Endothelial cell of umbilical vein (primary cell): Measurements from ENCODE around the gene ASB10. TPM values are rescaled to one million over a fixed set of nuclear protein-coding genes. Genes with fewer than 3 reads are reported as not detected.

ENCODE experiments used
- BruUV-seq: library from RNA; stranded (reverse); fragments of 400-500 nt; replicated peaks from 2 replicates; lab custom pipeline; 2021; lab: Mats Ljungman, UMichigan
- CTCF ChIA-PET: fragments of 300-600, 350-600 bp; sonication (Branson Sonifier 250); formaldehyde crosslinking; loops from one replicate; lab custom pipeline; 2021; ENCODE audit warnings: antibody characterized with exemption, inconsistent platforms; lab: Charles Lee
- POLR2A ChIA-PET: fragments of 300-600, 350-600 bp; sonication (Branson Sonifier 250); formaldehyde crosslinking; loops from one replicate; lab custom pipeline; 2021; ENCODE audit warnings: antibody characterized with exemption, inconsistent platforms; lab: Charles Lee
- DNase-seq: peaks from one replicate; pipeline ENCODE4 v3.0.0-alpha.2; 2011; ENCODE audit warnings: low read depth, low spot score
- FAIRE-seq: peaks from 2 replicates; lab custom pipeline; 2011; peaks lifted over from hg19 to GRCh38; lab: Jason Lieb, UNC
- H2AFZ ChIP-seq: 2 replicates; pipeline ENCODE4 v1.6.0; 2012; ENCODE audit warnings: low read depth, low read length, control low read depth, inconsistent platforms
- H3K27ac ChIP-seq: 2 replicates; pipeline ENCODE4 v1.5.1; 2011; ENCODE audit warnings: low read depth, mild to moderate bottlenecking, control low read depth, low read length, moderate library complexity; ENCODE audit not compliant: insufficient read depth
- H3K27me3 ChIP-seq, 2 experiments: 2 replicates each; pipeline versions ENCODE4 v1.6.0 to v1.6.1; 2011; ENCODE audit warnings: low read length in 2 of 2, mixed read lengths in 1 of 2; ENCODE audit not compliant: control insufficient read depth in 2 of 2, insufficient read depth in 2 of 2
- H3K36me3 ChIP-seq, 2 experiments: 2 replicates in 1 of 2; 3 replicates in 1 of 2; pipeline ENCODE4 v1.5.1; 2011; ENCODE audit warnings: low read length in 2 of 2, mild to moderate bottlenecking in 1 of 2, moderate library complexity in 1 of 2; ENCODE audit not compliant: control insufficient read depth in 2 of 2, insufficient read depth in 2 of 2; ENCODE audit errors: extremely low read depth in 1 of 2
- H3K4me1 ChIP-seq: 3 replicates; pipeline ENCODE4 v1.5.1; 2011; ENCODE audit warnings: mild to moderate bottlenecking, low read length; ENCODE audit not compliant: control insufficient read depth, insufficient read depth; ENCODE audit errors: extremely low read depth
- H3K4me2 ChIP-seq: 2 replicates; pipeline ENCODE4 v1.6.1; 2011; ENCODE audit warnings: low read length, control low read depth, mixed read lengths; ENCODE audit not compliant: insufficient read depth
- H3K4me3 ChIP-seq, 3 experiments: fragments of 200-600 bp in 1 of 3; sonication (generic), shearing (Covaris generic) in 1 of 3; replicated peaks in 1 of 3; 2 replicates each; pipeline ENCODE4 v1.5.1; 2011 to 2016; ENCODE audit warnings: control low read depth in 3 of 3, low read length in 3 of 3, mild to moderate bottlenecking in 2 of 3, inconsistent platforms in 1 of 3, low read depth in 1 of 3, moderate library complexity in 1 of 3; ENCODE audit not compliant: insufficient read depth in 1 of 3
- H3K79me2 ChIP-seq: 2 replicates; pipeline ENCODE4 v1.6.0; 2012; ENCODE audit warnings: low read length, inconsistent platforms; ENCODE audit not compliant: control insufficient read depth, insufficient read depth
- H3K9ac ChIP-seq: replicated peaks from 2 replicates; pipeline ENCODE3; 2011; ENCODE audit warnings: low read length, control low read depth; ENCODE audit not compliant: insufficient read depth; ENCODE audit errors: extremely low read depth
- H3K9me1 ChIP-seq: replicated peaks from 3 replicates; pipeline ENCODE4 v1.6.0; 2011; ENCODE audit warnings: mild to moderate bottlenecking, low read length; ENCODE audit not compliant: control insufficient read depth, insufficient read depth; ENCODE audit errors: extremely low read depth
- H3K9me3 ChIP-seq: replicated peaks from 2 replicates; pipeline ENCODE4 v1.5.1; 2012; ENCODE audit warnings: low read length, inconsistent platforms; ENCODE audit not compliant: control insufficient read depth, insufficient read depth
- H4K20me1 ChIP-seq: replicated peaks from 2 replicates; pipeline ENCODE3; 2011; ENCODE audit warnings: mild to moderate bottlenecking, low read length; ENCODE audit not compliant: control insufficient read depth, insufficient read depth; ENCODE audit errors: extremely low read depth
- EZH2 ChIP-seq: IDR thresholded peaks from 2 replicates; pipeline ENCODE4 v1.6.1; 2012; ENCODE audit warnings: borderline replicate concordance, low read depth, mild to moderate bottlenecking, moderate library complexity, low read length, inconsistent platforms; ENCODE audit not compliant: severe bottlenecking
- FOS ChIP-seq: IDR thresholded peaks from 2 replicates; pipeline ENCODE4 v1.6.1; 2011; ENCODE audit warnings: mild to moderate bottlenecking, low read length, moderate library complexity, borderline replicate concordance; ENCODE audit not compliant: insufficient read depth
- GATA2 ChIP-seq: IDR thresholded peaks from 2 replicates; pipeline ENCODE4 v1.7.0; 2011; ENCODE audit warnings: low read depth, mild to moderate bottlenecking, moderate library complexity, mixed read lengths, low read length; ENCODE audit not compliant: insufficient read length, insufficient read depth
- JUN ChIP-seq: IDR thresholded peaks from 2 replicates; pipeline ENCODE4 v1.6.1; 2011; ENCODE audit warnings: borderline replicate concordance, low read depth; ENCODE audit not compliant: insufficient read length, insufficient read depth
- MYC ChIP-seq: IDR thresholded peaks from one replicate; pipeline ENCODE4 v1.6.1; 2011; ENCODE audit warnings: mild to moderate bottlenecking, low read depth, low read length
- POLR2A ChIP-seq: IDR thresholded peaks from 2 replicates; pipeline ENCODE4 v1.6.1; 2012; ENCODE audit warnings: low read depth, mild to moderate bottlenecking, control low read depth, low read length
- POLR2AphosphoS5 ChIP-seq: IDR thresholded peaks from 2 replicates; pipeline ENCODE4 v1.6.1; 2012; ENCODE audit warnings: low read depth, mild to moderate bottlenecking, control low read depth, low read length, moderate library complexity; ENCODE audit not compliant: insufficient read depth
- dilution Hi-C: fragments of 300-500 bp; cut with MboI; formaldehyde crosslinking; loops from one replicate; pipeline ENCODE4 v1.15.0; 2019; ENCODE audit warnings: low sequenced_read_pairs; ENCODE audit not compliant: extremely low pct_ligation_motif_present
- intact Hi-C: fragments of 100-400 bp; cut with micrococcal nuclease; formaldehyde crosslinking; loops from one replicate; pipeline ENCODE4 v1.10.0; 2022
- polyA plus RNA-seq, 4 experiments: library from polyadenylated mRNA; depleted of rRNA in 3 of 4; stranded (reverse) in 3 of 4; unstranded in 1 of 4; fragments of >200 nt; gene quantifications; 2 replicates each; pipeline versions ENCODE4 v1.2.1 to v1.2.3, GENCODE V29; 2011 to 2012; ENCODE audit warnings: missing spikeins in 1 of 4
- total RNA-seq: library from RNA; stranded (reverse); gene quantifications from 2 replicates; pipeline ENCODE4 v1.2.3, GENCODE V29; 2021
- TF ChIP-seq, protein P1 (sequence below), 2 donors: IDR thresholded peaks; 1 replicate in 1 of 2; 2 replicates in 1 of 2; pipeline ENCODE4 v1.5.1; 2011; ENCODE audit warnings: low read length in 2 of 2, mild to moderate bottlenecking in 2 of 2, moderate library complexity in 2 of 2, control low read depth in 1 of 2, inconsistent platforms in 1 of 2, low read depth in 1 of 2; ENCODE audit not compliant: insufficient read depth in 1 of 2; ENCODE audit errors: extremely low read depth in 1 of 2
- TF ChIP-seq, protein P2 (sequence below): IDR thresholded peaks from 2 replicates; pipeline ENCODE4 v1.6.1; 2011; ENCODE audit not compliant: insufficient read depth, insufficient read length

Gene ASB10
- total and polyA plus RNA-seq, 2 donors (not counting 3 experiments of a cell fraction or from before 2014, with no cell fraction given), result not detected

DNA sequence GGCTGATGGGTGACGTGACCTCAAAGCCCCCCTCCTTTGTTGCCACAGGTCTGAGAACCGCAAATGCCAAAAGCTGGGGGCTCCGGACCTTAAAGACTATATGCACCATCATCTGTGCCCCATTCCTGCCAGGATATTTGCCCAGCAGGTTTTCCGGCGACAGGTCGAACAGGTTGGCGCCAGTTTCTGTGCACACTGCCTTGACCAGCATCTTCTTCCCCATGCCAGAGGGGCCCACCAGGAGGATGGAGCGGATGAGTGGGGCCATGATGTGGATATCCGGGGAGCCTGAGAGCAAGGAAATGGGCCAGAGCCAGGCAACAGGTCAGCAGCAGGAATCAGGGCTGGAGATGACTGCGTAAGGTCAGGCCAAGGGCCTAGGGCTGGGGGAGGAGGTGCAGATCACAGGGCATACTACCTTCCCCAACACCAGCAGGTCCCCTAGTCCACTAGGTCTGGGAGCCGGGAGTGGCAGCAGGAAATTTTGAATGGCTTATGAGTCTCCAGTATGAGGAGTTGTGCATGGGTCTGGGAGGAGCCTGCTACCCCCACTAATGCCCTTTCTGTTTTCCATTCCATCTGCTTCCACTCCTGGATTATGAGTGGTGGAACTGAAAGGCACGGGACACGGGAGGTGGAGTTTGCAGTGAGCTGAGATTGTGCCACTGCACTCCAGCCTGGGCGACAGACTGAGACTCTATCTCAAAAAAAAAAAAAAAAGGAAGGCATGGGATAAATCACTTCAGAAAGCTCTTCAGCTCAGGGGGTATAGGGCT lies 6.3 kb upstream of the ASB10 start:
- intact Hi-C loops, result no loop called here
- CTCF ChIA-PET, result interaction anchor here (0.6 kb wide), 1 partner anchor 31 kb away, joined by 3 read pairs; no protein-coding TSS in a partner anchor

More for the DNA sequence above, 6.3 kb upstream of the ASB10 start:
- Histone ChIP-seq H3K4me1 (no peaks in the 10 kb centered on the region), H3K4me2 (no peak overlapping the region), H3K9me3 (no peaks in the 10 kb centered on the region), H3K36me3 (no peaks in the 10 kb centered on the region), H3K9me1 (no peaks in the 10 kb centered on the region), H3K27ac (no peak overlapping the region), H2AFZ (no peak overlapping the region), H4K20me1 (no peaks in the 10 kb centered on the region), H3K9ac (no peak overlapping the region), H3K27me3 (peaks cover 15 to 17% of the 10 kb centered on the region in 2 experiments), H3K4me3 (no peak overlapping the region), H3K79me2 (no peaks in the 10 kb centered on the region)
- TF ChIP-seq POLR2AphosphoS5 (no peak), GATA2 (no peak), POLR2A (no peak), MYC (no peak), EZH2 (no peak), FOS (no peak), JUN (no peak)
- TF ChIP-seq, protein P1, sequence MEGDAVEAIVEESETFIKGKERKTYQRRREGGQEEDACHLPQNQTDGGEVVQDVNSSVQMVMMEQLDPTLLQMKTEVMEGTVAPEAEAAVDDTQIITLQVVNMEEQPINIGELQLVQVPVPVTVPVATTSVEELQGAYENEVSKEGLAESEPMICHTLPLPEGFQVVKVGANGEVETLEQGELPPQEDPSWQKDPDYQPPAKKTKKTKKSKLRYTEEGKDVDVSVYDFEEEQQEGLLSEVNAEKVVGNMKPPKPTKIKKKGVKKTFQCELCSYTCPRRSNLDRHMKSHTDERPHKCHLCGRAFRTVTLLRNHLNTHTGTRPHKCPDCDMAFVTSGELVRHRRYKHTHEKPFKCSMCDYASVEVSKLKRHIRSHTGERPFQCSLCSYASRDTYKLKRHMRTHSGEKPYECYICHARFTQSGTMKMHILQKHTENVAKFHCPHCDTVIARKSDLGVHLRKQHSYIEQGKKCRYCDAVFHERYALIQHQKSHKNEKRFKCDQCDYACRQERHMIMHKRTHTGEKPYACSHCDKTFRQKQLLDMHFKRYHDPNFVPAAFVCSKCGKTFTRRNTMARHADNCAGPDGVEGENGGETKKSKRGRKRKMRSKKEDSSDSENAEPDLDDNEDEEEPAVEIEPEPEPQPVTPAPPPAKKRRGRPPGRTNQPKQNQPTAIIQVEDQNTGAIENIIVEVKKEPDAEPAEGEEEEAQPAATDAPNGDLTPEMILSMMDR (IDR thresholded peaks at IDR 0.05; ENCODE audit: extremely low read depth in 1 of 2, insufficient read depth in 1 of 2, low read depth in 1 of 2, low read length in 2 of 2), result no peak
- TF ChIP-seq, protein P2, sequence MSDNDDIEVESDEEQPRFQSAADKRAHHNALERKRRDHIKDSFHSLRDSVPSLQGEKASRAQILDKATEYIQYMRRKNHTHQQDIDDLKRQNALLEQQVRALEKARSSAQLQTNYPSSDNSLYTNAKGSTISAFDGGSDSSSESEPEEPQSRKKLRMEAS, result no peak
- BruUV-seq, result no TSS peak
- POLR2A ChIA-PET, result no interaction called here
- dilution Hi-C loops, result no loop called here
- DNase-seq (no peak), FAIRE-seq (no peak)
